Heart left ventricle (tissue), 13 donors: ENCODE measurements around the gene KRT71.

ENCODE experiments used
- POLR2A ChIP-seq, 2 donors: fragments of 450-650 bp; IDR thresholded peaks; one replicate each; pipeline ENCODE4 v1.6.1; 2017; ENCODE audit warnings: antibody characterized with exemption in 2 of 2, mild to moderate bottlenecking in 2 of 2, moderate library complexity in 2 of 2
- TF ChIP-seq, protein P1 (sequence below), 12 donors: fragments of 200-600 bp; sonication (generic) in 4 of 12; IDR thresholded peaks; one replicate each; pipeline versions ENCODE4 v1.5.0 to v1.8.0; 2018 to 2022; ENCODE audit warnings: antibody characterized with exemption in 12 of 12, mild to moderate bottlenecking in 5 of 12
- donor health status: ischemic (EF 13 %, LVEDD 7.1; RV severe dilation, severe dysfunction).
- donor health status: DM: no; HTN: yes; CAD: no.
- donor health status: DM: no; HTN: no; CAD: no.
- donor health status: ischemic (EF 25% LVEDD 6.9; RV normal size, moderate dysfunction).
- donor health status: ischemic (EF 25% LVEDD 5.7; RV mildly dilated, moderate dysfunction).
- donor health status: ischemic (EF 35%, LVEDD 5.7; RV mildly dilated, moderate dysfunction).
- donor health status: nonischemic (EF 11% LVEDD 7.7; RV severe dilation, severe dysfunction).
- donor health status: DM: yes; HTN: yes; CAD: no.
- donor health status: PGD.
- donor health status: ischemic (EF 29% LVEDD 5.4; RV normal size, mild dysfunction).
- donor health status: nonischemic (EF 23%, LVEDD 6.1; RV moderate dilation, normal function).

DNA sequence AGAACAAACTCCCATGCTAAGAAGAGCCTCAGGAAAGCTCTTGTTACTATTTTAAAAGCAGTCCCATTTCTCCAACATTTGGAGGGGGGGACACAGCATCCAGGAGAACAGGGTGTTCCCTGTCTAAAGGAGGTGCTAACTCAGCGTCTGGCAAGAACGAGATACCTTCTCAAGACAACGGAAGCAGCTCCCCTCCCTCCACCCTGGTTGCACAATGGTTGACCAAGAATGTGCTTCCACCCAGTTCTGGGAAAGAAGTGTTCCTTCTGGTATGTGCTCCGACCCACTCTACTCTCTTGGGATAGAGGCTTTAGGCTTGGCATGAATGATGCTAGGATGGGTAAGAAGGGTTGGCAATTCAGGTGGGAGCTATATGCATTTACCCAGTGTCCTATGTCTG is 58.4 kb downstream of the KRT71 start:
- TF ChIP-seq, protein P1, sequence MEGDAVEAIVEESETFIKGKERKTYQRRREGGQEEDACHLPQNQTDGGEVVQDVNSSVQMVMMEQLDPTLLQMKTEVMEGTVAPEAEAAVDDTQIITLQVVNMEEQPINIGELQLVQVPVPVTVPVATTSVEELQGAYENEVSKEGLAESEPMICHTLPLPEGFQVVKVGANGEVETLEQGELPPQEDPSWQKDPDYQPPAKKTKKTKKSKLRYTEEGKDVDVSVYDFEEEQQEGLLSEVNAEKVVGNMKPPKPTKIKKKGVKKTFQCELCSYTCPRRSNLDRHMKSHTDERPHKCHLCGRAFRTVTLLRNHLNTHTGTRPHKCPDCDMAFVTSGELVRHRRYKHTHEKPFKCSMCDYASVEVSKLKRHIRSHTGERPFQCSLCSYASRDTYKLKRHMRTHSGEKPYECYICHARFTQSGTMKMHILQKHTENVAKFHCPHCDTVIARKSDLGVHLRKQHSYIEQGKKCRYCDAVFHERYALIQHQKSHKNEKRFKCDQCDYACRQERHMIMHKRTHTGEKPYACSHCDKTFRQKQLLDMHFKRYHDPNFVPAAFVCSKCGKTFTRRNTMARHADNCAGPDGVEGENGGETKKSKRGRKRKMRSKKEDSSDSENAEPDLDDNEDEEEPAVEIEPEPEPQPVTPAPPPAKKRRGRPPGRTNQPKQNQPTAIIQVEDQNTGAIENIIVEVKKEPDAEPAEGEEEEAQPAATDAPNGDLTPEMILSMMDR (IDR thresholded peaks at IDR 0.05) = no peak
- no peak for TF ChIP-seq POLR2A (IDR thresholded peaks at IDR 0.05)
